ENCODE data around the gene NPR2.

The NPR2 gene

DNA sequence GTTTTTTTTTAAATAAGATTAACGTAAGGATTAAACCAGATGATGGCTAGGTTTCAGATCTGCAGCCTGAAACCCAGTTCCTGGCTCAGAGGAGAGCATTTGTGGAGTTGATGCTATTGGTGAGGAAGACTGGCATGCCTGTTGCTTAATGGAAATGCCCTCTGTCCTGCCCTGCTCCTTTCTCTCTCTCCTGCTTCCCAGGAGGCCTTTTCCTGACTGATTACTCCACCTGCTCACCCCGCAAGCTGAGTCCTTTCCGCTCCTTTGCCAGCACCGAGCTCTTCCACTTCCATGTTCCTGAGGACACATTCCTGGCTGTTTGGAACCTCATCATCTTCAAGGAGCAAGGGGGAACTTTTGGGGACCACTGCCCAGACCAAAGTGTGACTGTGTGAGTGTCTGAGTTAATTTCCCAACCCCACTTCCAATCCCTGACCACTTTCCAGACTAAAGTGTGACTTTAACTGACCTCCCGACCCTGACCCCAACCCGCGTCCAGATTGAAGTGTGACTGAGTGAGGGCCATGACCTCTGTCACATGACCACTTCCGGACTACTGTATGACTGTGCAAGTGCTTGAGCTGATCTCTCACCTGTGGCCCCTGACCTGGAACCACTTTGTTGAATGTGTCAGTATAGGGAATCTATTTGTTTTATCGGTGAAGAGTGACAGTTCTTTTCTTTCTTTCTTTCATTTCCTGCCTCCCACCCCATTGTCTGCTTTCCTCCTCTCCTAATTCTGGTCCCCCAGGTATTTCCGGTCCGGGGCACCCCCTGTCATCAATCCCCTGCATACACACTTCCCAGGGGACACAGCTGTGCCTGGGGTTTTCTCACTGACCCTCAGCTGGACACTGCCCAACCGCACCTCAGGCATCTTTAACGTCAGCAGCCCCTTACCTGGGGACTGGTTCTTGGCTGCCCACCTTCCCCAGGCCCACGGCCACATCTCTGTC lies 43.1 kb downstream of the NPR2 start:
- DNase-seq: no peak

GRCh38 chr9:35835216-35835632 lies 43.8 kb downstream of the NPR2 start:
- DNase-seq: no peak

- no peak for DNase-seq
These were observed 44.4 kb downstream of the NPR2 start for GRCh38 chr9:35835766-35836165.

DNA sequence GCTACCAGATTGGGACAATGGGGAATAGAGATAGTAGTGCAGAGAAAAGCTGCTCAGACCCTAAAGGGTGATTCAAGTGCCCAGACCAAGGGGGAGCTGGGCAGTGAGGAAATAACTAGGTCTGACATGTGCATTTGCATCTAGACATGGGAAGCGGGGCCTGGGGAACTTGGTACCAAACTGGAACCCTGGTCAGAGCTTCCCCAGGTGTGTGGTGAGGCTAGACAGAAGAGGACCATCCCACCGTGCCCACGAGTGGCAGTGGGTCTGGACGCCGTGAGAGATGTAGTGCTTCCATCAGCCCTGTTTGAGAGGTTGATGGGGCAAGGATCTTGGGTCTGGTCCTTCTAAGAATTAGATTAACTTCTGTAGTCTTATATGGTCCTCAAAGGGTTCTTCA lies 45.2 kb downstream of the NPR2 start:
- no peak for DNase-seq

GRCh38 chr9:35839926-35840325 lies 48.5 kb downstream of the NPR2 start:
- DNase-seq: no peak

- no peak for DNase-seq
These were observed 49.7 kb downstream of the NPR2 start for GRCh38 chr9:35840881-35841644.

DNA sequence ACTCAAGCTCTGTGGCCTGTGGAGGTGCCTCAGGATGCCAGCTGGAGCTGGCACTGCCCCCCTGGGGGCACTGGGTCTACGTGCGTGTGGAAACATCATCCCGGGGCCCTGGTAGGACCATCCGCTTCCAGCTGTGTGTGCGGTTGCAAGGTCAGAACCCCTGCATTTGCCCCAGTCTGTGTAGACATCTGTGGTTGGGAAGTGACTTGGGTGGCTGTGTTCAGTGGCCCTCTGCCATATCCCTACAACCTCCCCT lies 50.2 kb downstream of the NPR2 start:
- no peak for DNase-seq

DNA sequence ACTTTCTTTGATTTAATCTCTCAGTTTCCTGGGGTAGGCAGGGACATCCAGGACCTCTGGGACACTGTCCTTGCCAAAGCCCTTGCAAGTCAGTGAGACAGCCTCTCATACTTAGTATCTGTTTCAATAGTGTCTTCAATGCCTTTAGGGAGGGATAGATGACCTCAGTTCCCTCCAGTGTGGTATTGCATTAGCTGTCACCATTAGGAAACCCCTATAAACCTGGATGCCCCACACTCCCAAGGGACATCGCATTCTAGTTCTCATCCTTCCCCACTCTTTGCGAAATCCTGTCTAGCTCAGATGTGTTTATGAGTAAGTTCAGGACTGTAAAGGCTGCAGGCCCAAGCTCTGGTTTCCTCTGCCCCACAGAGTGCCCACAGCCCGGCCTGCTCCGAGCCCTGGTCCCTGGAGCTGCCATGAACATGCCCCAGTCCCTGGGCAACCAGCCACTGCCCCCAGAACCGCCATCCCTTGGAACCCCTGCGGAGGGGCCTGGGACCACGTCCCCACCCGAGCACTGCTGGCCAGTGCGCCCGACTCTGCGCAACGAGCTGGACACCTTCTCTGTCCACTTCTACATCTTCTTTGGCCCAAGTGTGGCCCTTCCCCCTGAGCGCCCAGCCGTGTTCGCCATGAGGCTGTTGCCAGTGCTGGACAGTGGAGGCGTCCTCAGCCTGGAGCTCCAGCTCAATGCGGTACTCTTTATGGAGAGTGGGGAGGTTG lies 50.8 kb downstream of the NPR2 start:
- DNase-seq: no peak

- DNase-seq: no peak
These were observed 51.4 kb downstream of the NPR2 start for GRCh38 chr9:35842795-35843194.

DNA sequence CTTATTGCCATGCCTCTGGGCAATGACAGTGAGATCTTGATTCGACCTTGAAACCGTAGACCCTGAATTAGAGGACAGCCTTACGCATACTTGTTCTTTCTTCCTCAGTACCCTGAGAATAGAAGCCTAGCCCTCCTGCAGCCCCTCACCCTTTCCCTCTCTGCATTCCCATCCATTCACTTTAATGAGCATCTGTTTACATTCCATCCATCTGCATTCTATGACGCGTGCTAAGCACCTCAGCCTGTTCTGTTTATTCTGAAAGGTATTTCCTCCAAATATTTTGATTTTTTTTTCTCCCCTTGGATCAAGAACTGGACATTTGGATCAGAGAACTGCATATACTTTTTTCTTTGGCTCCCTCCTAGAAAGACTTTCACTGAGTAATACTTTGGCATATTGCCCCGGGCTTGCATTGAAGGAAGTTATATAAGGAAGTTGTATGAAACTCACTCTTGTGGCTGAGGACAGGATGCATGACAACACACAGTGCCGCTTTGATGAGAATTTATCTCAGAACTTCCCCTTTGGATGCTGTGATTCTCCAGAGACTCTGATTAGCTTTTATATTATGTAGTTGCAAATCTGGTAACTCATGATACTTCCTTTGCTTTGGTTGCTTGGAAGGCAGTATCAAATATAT lies 53.4 kb downstream of the NPR2 start:
- no peak for DNase-seq

DNA sequence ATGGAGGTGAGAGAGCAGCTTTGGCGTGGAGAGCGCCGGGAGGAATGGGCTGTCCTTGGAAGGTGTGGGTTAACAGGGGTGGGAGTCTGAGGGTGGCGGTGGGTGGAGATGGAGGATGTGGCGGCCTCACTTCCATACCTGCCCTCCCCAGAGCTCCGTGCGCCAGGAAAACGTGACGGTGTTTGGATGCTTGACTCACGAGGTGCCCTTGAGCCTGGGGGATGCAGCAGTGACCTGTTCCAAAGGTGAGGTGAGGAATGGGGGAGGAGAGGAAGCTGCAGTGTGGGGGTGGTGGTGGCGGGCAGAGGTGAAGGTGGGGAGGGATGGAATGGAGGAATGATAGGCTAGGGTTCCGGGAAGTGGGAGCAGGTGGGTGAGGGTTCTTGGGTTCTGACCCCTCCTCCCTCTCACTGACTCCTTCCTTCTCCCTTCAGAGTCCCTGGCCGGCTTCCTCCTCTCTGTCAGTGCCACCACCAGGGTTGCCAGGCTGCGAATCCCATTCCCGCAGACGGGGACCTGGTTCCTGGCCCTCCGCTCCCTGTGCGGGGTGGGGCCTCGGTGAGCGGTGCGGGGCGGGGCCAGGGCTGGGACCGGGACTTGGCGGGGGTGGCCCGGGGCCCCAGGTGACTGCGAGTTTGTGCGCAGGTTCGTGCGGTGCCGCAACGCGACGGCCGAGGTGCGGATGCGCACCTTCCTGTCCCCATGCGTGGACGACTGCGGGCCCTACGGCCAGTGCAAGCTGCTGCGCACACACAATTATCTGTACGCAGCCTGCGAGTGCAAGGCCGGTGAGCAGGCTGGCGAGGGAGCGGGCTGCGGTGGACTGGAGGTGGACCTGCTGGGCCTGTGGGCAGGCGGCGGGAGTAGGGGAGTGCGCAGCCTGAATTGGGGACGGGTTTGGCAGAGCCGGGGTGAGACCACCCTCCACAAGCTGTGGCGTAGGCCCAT lies 54.7 kb downstream of the NPR2 start:
- DNase-seq: no peak

- DNase-seq: no peak
These were observed 56.6 kb downstream of the NPR2 start for GRCh38 chr9:35847792-35848572.

- DNase-seq: no peak
These were observed 61.0 kb downstream of the NPR2 start for GRCh38 chr9:35852267-35852815.

- DNase-seq: no peak
These were observed 61.8 kb downstream of the NPR2 start for GRCh38 chr9:35852876-35853865.

DNA sequence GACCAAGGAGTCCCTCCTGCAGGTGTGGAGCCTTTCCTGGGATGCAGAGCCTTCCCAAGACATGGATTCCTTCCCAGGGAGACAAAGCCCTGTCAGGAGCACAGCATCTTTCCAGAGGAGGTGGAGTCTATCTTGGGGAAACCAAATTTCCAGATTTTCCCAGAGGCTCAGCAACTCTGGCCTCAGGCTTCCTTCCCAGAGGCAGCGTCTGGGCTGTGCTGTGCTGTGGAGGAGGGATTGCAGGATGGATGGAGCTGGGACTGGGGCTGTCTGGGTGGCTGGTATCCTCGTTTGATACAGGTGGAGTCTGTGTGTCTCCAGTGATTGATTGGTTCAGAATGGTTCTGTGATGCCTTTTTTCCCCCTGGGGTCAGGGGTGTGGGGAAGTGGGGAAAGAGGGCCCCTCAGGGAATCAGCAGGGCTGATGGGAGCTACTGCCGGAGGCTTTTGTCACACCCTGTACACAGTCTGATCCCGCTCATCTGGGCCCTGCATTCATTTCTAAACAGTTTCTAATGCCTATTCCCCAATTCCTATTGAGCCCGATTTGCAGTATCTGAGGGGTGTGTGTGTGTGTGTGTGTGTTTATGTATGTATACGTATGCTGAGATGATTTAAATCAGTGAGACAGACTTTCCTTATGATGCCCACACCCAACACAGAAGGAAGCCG lies 62.8 kb downstream of the NPR2 start:
- no peak for DNase-seq

DNA sequence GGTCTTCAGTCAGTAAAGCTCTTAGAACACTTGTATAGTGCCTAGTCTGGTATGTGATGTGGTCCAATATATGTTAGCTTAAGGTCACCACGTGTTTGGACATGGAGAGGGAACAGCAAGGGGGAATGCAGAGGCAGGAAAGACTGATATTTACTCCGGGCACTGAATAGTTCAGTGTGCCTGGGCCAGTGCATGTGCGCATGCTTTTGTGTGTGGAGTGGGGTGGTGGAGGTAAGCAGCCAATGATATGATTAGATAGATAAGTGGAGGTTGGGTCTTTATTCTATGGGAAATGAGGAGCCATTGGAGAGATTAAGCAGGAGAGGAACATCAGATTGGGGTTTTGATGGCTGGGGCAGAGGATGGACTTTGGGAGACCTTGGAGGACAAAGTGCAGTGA lies 64.8 kb downstream of the NPR2 start:
- no peak for DNase-seq

DNA sequence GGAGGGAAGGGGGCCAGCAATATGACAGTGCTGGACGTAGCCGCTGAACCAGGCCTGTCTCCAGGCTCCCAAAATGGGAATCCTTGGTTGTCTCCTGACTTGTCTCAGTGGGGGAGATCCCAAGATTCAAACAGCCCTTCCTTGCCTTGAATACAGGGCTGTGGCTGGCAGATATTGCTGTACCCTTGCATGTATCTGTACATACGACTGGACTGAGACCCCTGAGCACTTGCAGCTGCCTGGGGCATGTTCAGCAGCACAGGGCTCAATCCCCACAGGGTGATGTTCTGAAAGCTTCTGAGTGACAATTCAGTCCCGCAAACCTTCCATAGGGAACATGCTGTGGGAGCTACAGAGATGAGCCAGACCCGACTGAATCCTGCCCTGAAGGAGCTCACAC lies 65.5 kb downstream of the NPR2 start:
- no peak for DNase-seq

- DNase-seq: no peak
These were observed 67.1 kb downstream of the NPR2 start for GRCh38 chr9:35858458-35858857.

Measured in NCI-H1092 treated with DMSO at 0.1 percent for 48 hours (cell line).